Measurements from ENCODE around the gene GRB7. TPM values are rescaled to one million over a fixed set of nuclear protein-coding genes. Genes with fewer than 3 reads are reported as not detected.

The GRB7 gene
- total and polyA plus RNA-seq, 2 donors (not counting 1 experiment from before 2014, with no cell fraction given), result 0.81 to 0.84 TPM

DNA sequence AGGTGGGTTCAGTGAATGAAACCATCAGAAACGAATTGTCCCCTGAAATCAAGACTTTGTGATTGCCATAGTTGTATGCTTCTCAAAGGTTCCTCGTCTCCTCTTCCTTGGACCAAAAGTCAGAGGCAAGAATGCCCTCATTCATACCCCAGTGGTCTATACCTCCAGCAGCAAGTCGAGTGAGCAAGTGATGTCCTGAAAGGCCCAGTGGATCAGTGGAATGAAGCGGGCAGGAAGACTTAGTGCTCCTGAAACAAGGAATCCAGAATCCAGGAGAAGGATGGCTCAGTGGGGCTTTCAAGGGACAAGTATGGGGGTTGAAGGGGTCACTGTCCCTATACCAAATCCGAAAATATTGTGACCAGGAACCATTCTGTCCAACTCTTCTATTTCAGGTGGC, 43.1 kb upstream of the GRB7 start:
- ATAC-seq (ENCODE audit: low read depth) (no peak), DNase-seq (no peak)
- no peak overlapping the region for H3K4me3 ChIP-seq (ENCODE audit: control extremely low read depth in 1 of 5, extremely low read depth in 1 of 5, insufficient read depth in 1 of 5, low read depth in 2 of 5, low read length in 4 of 5)
- POLR2A ChIA-PET, result no interaction called here
- intact Hi-C loops (cut with micrococcal nuclease), result no loop called here
- no peak overlapping the region for H3K27ac Mint-ChIP-seq
- H3K9ac ChIP-seq (ENCODE audit: low read length), result no peak overlapping the region
- WGBS (ENCODE audit: insufficient coverage), result 96% methylated on average over 4 of the region's 5 CpGs
- no peaks in the 10 kb centered on the region for H4K20me1 ChIP-seq (ENCODE audit: control insufficient read depth, insufficient read depth, low read length, poor library complexity, severe bottlenecking)
- no peak overlapping the region for H3K4me3 Mint-ChIP-seq
- peaks cover 0 to 6% of the 10 kb centered on the region in 2 experiments for H3K36me3 ChIP-seq (replicated peaks in 1 of 2; ENCODE audit: control extremely low read depth in 1 of 2, control insufficient read depth in 1 of 2, extremely low read depth in 1 of 2, insufficient read depth in 2 of 2, low read length in 1 of 2)
- H3K27me3 ChIP-seq (replicated peaks in 1 of 4; ENCODE audit: control extremely low read depth in 1 of 4, control insufficient read depth in 3 of 4, insufficient read depth in 4 of 4, low read length in 3 of 4), result peaks cover 0 to 10% (median 4%) of the 10 kb centered on the region in 4 experiments
- peaks cover 12% of the 10 kb centered on the region for H3K27me3 Mint-ChIP-seq
- peaks cover 0 to 2% of the 10 kb centered on the region in 2 donors for H3K4me1 ChIP-seq (ENCODE audit: control insufficient read depth in 2 of 2, insufficient read depth in 2 of 2, low read length in 2 of 2)
- no peak overlapping the region for H2AFZ ChIP-seq (ENCODE audit: insufficient read depth, low read depth, low read length, poor library complexity, severe bottlenecking)
- H3K4me2 ChIP-seq (replicated peaks; ENCODE audit: low read depth, low read length, poor library complexity, severe bottlenecking), result no peak overlapping the region
- H3K9me3 ChIP-seq (ENCODE audit: control extremely low read depth in 1 of 3, control insufficient read depth in 2 of 3, insufficient read depth in 1 of 3, low read length in 2 of 3), result no peaks in the 10 kb centered on the region
- no peaks in the 10 kb centered on the region for H3K79me2 ChIP-seq (ENCODE audit: control insufficient read depth, insufficient read depth, low read length)
- no peak for TF ChIP-seq EZH2 (IDR thresholded peaks at IDR 0.05; ENCODE audit: borderline replicate concordance, insufficient read depth, low read depth, low read length, poor library complexity, severe bottlenecking)
- TF ChIP-seq, protein P1, sequence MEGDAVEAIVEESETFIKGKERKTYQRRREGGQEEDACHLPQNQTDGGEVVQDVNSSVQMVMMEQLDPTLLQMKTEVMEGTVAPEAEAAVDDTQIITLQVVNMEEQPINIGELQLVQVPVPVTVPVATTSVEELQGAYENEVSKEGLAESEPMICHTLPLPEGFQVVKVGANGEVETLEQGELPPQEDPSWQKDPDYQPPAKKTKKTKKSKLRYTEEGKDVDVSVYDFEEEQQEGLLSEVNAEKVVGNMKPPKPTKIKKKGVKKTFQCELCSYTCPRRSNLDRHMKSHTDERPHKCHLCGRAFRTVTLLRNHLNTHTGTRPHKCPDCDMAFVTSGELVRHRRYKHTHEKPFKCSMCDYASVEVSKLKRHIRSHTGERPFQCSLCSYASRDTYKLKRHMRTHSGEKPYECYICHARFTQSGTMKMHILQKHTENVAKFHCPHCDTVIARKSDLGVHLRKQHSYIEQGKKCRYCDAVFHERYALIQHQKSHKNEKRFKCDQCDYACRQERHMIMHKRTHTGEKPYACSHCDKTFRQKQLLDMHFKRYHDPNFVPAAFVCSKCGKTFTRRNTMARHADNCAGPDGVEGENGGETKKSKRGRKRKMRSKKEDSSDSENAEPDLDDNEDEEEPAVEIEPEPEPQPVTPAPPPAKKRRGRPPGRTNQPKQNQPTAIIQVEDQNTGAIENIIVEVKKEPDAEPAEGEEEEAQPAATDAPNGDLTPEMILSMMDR (IDR thresholded peaks at IDR 0.05), result no peak
- peaks cover 2% of the 10 kb centered on the region for H3K4me1 Mint-ChIP-seq
- H3K27ac ChIP-seq (ENCODE audit: low read length in 2 of 2), result no peak overlapping the region
- CTCF ChIA-PET, result interaction anchor here (1.2 kb wide), 1 partner anchor 71 kb away, joined by 4 read pairs; no protein-coding TSS in a partner anchor
- no peaks in the 10 kb centered on the region for H3K9me3 Mint-ChIP-seq (ENCODE audit: insufficient read depth)

DNA sequence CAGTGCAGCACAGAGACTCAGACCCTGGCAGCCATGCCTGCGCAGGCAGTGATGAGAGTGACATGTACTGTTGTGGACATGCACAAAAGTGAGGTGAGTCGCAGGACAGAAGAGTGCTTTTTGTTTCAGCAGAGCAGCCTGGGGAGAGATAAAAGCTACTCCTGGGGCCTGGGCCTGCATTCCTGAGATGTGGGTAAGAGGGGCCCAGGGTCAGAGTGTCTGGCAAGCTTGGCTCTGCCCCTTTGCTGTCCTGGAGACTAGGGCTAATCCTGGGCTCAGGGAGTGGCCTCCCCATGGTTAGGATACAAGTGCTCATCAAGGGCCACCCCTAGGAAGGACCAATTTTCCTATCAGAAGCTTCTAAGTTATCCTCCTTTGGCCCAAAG, 42.7 kb upstream of the GRB7 start:
- H3K4me1 ChIP-seq (ENCODE audit: control insufficient read depth in 2 of 2, insufficient read depth in 2 of 2, low read length in 2 of 2), result peaks cover under 1 to 7% of the 10 kb centered on the region in 2 donors
- H2AFZ ChIP-seq (ENCODE audit: insufficient read depth, low read depth, low read length, poor library complexity, severe bottlenecking), result no peak overlapping the region
- ATAC-seq (ENCODE audit: low read depth) (no peak), DNase-seq (no peak)
- 100% methylated on average over 2 of the region's 2 CpGs for WGBS (ENCODE audit: insufficient coverage)
- no peak overlapping the region for H3K4me3 ChIP-seq (ENCODE audit: control extremely low read depth in 1 of 5, extremely low read depth in 1 of 5, insufficient read depth in 1 of 5, low read depth in 2 of 5, low read length in 4 of 5)
- Mint-ChIP-seq H3K4me1 (peaks cover 5% of the 10 kb centered on the region), H3K27ac (no peak overlapping the region), H3K9me3 (ENCODE audit: insufficient read depth) (no peaks in the 10 kb centered on the region), H3K4me3 (no peak overlapping the region), H3K27me3 (peaks cover 15% of the 10 kb centered on the region)
- no peak overlapping the region for H3K9ac ChIP-seq (ENCODE audit: low read length)
- H3K27me3 ChIP-seq (replicated peaks in 1 of 4; ENCODE audit: control extremely low read depth in 1 of 4, control insufficient read depth in 3 of 4, insufficient read depth in 4 of 4, low read length in 3 of 4), result peaks cover 0 to 13% (median 7%) of the 10 kb centered on the region in 4 experiments
- TF ChIP-seq EZH2 (IDR thresholded peaks at IDR 0.05; ENCODE audit: borderline replicate concordance, insufficient read depth, low read depth, low read length, poor library complexity, severe bottlenecking), result no peak
- TF ChIP-seq, protein P1 (IDR thresholded peaks at IDR 0.05), result no peak
- no peak overlapping the region for H3K4me2 ChIP-seq (replicated peaks; ENCODE audit: low read depth, low read length, poor library complexity, severe bottlenecking)
- H3K9me3 ChIP-seq (ENCODE audit: control extremely low read depth in 1 of 3, control insufficient read depth in 2 of 3, insufficient read depth in 1 of 3, low read length in 2 of 3), result no peaks in the 10 kb centered on the region
- peaks cover 0 to 6% of the 10 kb centered on the region in 2 experiments for H3K36me3 ChIP-seq (replicated peaks in 1 of 2; ENCODE audit: control extremely low read depth in 1 of 2, control insufficient read depth in 1 of 2, extremely low read depth in 1 of 2, insufficient read depth in 2 of 2, low read length in 1 of 2)
- H3K79me2 ChIP-seq (ENCODE audit: control insufficient read depth, insufficient read depth, low read length), result no peaks in the 10 kb centered on the region
- H4K20me1 ChIP-seq (ENCODE audit: control insufficient read depth, insufficient read depth, low read length, poor library complexity, severe bottlenecking), result no peaks in the 10 kb centered on the region
- POLR2A ChIA-PET, result no interaction called here
- CTCF ChIA-PET, result no interaction called here
- intact Hi-C loops (cut with micrococcal nuclease), result no loop called here
- no peak overlapping the region for H3K27ac ChIP-seq (ENCODE audit: low read length in 2 of 2)

All from B cell (primary cell).